Stimulated activated CD4-positive, alpha-beta T cell treated with anti-CD3 and anti-CD28 coated beads, TNF-alpha, amount 100 ng/mL, for 1 hour (primary cell): Measurements from ENCODE around the gene ZFPM1.
"Not testable (repeated sequence)": the region's sequence is repeated elsewhere in the genome, so short reads cannot be mapped to it uniquely, and the experiment has no call there.

Experiments
- DNase-seq, 3 donors: peaks; one replicate each; pipeline ENCODE4 v3.0.0-alpha.2; 2020; ENCODE audit warnings: low read depth in 3 of 3, low spot score in 1 of 3

ZFPM1 gene

DNA sequence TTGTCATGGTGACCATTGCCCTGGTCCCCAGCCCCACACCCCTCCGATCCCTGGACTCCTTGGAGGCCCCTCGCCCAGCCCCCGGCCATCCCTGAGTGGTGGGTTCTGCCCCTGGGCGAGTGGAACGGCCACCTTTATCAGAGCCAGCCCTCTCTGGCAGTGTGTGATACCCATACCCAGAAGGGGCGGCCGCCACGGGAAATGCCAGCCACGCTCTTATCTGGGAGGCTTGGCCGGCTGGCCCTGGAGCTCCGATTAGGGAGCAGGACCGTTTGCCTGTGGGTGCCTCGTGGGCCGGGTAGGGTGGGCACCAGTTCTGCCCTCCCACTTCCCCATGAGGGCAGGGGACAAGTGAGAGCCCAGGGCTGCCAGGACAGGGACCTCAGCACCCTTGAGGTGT, 58.8 kb downstream of the ZFPM1 start:
- no peak for DNase-seq

DNA sequence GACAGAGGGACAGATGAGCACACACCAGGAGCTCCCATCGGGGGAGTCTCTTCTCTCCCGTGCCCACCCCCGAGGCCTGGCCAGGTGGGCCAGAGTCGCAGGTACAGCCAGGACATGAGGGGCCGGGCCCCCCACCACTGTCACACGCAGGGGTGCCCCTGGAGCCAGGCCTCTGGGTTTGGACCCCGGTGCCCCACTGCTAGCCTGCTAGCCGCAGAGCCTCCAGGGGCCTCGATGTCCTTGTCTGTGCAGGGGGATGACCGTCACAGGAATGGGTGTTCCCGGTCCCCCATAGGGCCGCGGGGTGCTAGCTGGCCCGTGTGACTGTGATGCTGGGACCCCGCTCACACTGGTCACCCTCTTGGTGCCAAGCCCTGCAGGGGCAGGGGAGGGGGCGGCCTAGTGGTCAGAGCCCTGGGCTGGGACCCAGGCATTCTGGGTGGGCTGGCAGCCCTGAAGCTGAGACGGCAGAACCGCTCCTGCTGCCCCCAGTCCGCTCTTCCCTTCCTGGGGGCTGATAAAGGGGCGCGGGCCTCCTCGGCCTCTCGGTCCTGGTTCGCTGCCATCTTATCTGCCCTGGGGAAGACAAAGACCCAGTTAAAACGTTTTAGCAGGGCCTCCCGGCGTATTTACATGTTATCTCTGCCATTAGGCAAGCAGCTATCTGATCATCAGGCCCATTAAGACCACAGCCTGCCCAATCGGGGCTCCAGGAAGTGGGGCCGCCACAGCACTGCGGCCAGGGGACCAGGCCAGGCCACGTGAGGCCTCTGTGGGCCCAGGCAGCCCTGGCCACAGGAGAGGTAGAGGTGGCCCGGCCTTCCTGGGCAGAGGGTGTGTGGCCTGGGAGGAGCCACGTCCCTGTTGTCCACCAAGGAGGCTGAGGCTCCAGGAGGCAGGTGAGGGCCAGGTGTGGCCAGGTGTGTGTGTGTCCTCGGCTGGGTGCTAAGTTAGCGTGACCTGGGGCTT, 59.9 kb downstream of the ZFPM1 start:
- no peak for DNase-seq

DNA sequence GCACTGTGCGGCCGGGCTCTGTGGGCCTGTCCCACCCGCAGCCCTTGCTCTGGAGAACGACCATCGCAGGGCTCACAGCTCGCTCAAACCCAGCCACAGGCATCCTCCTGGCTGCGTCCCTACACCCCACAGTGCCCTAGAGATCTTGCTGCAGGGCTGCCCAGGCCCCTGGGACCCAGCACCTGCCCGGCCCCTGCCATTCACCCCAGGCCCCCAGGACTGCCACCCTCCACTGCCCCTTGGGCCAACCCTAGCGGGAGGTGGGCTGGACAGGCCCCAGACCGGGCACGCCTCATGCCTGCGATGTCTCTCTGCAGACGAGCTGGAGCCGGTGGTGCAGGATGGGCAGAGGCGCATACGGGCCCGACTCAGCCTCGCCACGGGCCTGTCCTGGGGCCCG, 61.0 kb downstream of the ZFPM1 start:
- DNase-seq, result no peak

DNA sequence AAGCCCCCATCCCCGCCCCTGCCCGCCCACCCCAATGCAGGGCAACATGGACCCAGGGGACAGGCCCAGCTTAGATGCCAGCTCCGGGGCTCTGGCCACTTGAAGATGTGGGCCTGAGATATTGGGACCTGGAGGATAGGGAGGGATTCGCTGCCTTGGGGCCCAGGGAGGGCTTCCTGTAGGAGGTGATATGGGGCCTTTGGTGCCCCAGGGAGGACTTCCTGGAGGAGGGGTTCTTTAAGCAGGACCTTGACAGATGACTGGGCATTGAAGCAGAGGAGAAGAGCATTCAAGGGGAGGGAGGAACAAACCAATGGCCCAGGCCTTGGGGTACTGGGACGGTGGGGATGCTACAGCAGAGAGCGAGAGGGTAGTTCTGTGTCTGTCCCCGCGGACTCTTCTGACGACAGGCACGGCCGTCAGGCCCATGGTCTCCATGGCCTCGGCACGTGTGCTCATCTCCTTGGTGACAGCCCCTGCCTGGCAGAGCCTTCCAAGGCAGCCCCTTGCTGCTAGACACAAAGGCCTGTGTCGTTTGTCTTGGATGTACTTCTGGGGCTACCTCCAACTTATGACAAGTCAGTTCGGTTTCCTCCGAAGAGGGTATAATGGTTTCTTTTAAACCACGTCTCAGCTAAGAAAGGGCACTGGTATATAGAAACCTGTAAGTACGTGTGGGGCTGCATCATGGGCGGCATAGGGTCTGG, 61.6 kb downstream of the ZFPM1 start:
- DNase-seq, result no peak

DNA sequence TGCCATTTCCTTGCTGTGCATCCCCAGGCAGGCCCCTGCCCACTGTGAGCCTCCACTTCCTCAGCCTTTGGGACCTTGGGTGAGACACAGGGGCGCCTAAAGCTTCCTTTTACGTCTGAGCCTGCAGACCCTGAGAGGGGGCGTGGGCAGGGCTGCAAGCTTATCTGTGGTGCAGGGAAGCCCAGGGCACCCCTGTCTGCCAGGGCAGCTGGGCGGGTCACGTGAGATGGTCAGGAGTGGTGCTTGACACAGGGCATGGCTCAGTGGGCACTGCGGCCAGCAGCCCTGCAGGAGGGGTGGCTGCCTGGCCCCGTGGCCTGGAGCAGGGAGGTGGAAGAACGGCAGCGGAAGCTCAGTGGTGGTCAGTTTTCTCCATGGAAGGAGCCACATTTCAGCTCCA, 62.3 kb downstream of the ZFPM1 start:
- DNase-seq, result no peak

DNA sequence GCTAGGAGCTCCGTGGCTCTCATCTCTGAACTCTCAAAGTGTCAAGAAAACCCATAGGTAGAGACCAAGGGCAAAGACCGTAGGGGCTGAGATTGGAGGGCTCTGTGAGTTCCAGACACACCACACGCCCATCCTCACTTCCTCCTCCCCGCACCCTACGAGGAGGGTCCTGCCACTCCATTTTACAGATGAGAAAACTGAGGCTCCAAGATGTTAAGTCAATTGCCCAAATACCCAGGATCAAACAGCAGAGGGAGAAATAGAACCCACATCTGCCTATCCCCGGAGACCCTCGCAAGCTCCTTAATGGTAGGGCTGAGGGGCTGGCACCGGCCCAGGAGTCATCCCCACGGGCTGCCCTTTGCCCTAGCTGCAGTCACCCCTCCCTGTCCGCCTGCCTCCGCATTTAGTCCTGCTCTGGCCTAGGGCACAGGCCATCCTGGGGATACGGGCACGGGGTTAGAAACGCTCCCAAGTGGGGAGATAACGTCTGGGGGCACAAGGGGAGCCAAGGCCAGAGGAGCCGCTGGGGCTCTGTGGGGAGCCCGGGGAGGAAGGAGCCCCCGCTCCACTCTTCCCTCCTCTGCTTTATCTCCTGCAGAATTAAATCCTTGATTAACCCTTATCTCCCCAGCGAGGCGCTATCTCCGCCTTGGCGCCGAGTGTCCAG, 63.0 kb downstream of the ZFPM1 start:
- DNase-seq, result no peak

DNA sequence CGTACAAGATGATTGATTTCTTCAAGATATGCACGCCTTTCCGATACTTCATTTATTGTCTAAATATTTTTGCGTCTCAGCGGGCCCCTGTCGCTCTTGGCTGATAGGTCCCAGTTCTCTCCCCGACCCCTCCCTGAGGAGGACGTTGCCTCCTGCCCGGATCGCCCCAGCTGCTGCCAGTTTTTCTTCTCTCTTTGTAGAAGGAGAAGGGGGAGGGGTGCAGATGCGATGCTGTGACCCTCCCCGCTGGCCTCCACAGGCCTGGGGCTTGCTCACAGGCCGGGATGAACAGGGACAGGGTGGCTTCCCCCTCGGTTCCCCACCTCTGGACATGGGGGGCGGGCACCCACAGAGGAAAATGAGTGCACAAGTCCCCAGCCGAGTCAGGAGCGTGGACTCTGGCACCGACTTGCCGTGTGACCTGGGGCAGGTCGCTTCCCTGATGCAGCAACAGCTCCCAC, 63.6 kb downstream of the ZFPM1 start:
- DNase-seq, result no peak

DNA sequence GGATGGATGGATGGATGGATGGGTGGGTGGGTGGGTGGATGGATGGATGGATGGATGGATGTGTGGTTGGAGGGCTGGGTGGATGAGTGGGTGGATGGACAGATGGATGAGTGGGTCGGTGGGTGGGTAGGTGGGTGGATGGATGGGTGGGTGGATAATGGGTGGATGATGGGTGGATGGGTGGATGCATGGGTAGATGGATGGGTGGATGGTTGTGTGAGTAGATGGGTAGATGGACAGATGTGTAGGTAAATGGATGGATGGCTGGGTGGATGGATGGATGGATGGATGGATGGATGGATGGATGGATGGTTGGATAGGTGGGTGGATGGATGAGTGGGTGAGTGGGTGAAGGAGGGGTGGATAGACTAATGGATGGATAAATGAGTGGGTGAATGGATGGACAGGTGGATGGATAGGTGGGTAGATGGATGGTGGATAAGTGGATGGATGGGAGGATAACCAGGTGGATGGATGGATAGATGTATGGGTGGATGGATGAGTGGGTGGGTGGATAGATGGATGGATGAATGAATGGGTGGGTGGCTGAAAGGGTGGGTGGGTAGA, 64.2 kb downstream of the ZFPM1 start:
- not testable (repeated sequence) for DNase-seq

DNA sequence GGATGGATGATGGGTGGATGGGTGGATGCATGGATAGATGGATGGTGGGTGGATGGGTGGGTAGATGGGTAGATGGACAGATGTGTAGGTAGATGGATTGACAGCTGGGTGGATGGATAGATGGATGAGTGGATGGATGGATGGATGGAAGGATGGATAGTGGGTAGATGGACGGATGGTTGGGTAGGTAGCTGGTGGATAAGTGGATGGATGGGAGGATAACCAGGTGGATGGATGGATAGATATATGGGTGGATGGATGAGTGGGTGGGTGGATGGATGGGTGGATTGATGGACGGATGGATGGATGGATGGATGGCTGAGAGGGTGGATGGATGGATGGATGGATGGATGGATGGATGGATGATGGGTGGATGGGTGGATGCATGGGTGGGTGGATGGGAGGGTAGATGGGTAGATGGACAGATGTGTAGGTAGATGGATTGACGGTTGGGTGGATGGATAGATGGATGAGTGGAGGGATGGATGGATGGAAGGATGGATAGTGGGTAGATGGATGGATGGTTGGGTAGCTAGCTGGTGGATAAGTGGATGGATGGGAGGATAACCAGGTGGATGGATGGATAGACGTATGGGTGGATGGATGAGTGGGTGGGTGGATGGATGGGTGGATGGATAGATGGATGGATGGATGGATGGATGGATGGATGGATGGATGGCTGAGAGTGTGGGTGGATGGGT, 65.5 kb downstream of the ZFPM1 start:
- not testable (repeated sequence) for DNase-seq

DNA sequence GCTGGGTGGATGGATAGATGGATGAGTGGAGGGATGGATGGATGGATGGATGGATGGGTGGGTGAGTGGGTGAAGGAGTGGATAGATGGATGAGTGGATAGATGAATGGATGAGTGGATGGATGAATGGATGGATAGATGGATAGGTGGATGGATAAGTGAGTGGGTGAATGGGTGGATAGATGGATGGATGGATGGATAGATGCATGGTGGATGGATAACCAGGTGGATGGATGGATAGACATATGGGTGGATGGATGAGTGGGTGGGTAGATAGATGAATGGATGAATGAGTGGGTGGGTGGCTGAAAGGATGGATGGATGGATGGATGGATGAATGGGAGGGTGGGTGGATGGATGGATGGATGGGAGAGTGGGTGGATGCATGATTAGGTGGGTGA, 66.2 kb downstream of the ZFPM1 start:
- DNase-seq, result no peak

DNA sequence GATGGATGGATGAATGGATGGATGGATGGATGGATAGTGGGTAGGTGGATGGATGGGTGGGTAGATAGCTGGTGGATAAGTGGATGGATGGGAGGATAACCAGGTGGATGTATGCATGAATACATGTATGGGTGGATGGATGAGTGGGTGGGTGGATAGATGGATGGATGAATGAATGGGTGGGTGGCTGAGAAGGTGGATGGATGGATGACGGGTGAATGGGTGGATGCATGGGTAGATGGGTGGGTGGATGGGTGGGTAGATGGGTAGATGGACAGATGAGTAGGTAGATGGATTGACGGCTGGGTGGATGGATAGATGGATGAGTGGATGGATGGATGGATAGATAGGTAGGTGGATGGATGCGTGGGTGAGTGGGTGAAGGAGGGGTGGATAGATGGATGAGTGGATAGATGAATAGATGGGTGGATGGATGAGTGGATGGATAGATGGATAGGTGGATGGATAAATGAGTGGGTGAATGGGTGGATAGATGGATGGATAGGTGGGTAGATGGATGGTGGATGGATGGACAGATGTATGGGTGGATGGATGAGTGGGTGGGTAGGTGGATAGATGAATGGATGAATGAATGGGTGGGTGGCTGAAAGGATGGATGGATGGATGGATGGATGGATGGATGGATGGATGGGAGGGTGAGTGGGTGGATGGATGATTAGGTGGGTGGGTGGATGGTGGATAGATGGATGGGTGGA, 67.0 kb downstream of the ZFPM1 start:
- no peak for DNase-seq

DNA sequence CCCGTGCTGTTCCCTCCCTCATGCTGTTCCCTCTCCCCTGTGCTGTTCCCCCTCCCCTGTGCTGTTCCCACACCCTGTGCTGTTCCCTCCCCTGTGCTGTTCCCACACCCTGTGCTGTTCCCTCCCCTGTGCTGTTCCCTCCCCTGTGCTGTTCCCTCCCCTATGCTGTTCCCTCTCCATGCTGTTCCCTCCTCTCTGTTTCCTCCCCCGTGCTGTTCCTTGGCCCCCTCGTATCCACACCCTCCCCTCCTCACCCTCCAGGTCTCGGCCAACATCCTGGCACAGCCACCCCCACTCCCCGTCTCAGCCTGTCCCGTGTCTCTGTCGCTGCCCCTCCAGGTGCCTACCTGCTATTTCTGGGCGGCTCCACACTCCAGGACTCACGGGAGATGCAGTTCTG, 68.6 kb downstream of the ZFPM1 start:
- no peak for DNase-seq

DNA sequence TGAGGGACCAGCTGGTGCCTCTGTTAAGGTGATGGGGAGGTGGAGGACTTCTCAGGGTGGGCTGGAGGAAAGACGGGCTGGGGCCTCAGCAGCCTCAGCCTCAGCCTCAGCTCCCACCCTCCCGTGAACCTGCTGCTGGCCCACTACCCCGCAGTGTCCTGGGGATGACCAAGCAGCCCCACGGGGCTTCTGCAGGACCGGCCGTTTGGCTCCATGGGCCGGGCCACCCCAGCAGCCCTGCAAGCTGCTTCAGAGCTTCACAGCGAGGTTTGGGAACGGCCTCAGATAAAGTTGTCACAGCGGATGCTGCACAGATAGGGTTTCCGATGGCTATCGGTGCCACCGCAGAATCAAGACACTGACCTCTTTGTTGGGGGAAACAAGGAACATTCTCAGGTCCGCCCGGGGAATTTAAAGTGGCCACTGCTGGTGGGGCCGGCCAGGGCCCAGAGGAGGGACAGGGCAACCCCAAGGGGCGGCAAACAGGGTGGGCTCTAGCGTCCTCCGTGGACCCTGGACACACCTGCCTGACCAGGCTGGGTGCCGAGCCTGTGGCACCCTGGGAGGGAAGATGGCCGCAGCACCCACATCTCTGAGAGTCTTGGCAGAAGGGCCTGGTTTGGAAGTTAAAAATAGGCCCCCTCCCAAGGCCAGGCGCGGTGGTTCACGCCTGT, 69.3 kb downstream of the ZFPM1 start:
- DNase-seq, result no peak

DNA sequence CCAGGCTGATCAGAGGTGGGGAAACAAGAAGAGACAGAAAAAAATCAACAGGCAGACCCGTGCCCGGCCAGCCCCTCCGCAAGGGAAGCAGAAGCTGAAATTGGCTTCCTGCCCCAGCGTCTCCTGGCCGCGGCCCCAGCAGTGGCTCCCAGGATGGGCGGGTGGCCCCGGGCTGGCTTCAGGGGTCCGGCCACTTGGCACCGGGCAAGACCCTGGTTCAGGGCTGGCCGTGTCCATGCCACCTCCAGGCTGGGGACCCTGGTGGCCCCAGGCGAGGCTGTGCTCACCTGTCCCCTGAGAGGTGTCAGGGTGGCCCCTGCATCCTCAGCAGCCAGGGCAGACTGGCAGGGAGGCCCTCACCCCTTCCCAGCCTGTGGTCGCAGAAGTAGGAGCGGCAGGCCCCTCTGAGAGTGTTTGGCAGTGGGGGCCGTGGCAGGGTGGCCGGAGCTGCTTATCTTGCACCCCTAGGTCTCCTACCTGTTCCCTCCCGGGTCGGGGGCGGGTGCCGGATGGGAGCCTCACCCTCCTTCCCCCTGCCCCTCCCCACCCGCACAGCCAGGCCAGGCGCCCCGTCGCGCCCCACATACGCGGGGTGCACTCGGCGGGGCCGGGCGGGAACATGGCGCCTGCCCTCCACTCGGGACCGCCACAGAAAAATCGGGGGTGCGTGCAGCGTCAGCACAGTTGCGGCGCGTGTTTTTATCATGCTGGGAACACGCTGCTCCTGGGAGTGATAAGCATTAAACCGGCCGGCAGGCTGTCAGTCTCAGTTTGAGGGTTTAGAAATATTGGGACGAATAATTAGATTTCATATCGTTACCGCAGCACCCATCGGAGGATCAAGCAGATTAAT, 70.5 kb downstream of the ZFPM1 start:
- no peak for DNase-seq

DNA sequence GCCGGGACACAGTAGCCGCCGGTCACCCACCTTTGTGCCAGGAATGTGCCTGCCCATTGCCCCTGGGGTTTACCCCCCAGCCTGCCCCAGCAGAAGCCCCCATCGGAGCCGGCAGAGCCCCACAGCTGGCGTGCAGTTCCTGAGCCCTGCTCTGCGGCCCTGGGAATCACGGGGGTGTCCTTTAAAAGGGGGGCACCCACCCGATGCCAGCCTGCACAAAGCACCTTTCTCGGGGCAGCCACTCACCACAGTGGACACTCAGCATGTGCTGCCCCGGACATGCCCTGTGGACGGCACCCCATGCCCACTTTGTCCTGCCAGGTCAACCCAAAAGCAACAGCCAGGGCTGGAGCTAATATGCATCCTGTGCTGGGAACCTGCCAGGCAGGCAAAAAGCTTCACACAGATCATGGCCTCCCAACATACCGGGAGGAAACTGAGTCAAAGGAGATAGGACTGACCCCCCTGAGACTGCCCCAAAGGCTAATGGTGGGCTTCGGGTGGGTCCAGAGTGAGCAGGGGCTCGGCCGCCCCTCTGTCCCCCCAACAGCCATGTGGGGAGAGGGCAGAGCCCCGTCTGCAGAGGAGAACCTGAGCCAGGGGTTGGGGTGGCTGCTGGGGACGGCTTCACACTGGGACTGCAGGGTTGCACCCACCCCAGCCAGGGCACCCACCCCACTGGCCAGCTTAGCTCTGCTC, 71.3 kb downstream of the ZFPM1 start:
- DNase-seq, result no peak

DNA sequence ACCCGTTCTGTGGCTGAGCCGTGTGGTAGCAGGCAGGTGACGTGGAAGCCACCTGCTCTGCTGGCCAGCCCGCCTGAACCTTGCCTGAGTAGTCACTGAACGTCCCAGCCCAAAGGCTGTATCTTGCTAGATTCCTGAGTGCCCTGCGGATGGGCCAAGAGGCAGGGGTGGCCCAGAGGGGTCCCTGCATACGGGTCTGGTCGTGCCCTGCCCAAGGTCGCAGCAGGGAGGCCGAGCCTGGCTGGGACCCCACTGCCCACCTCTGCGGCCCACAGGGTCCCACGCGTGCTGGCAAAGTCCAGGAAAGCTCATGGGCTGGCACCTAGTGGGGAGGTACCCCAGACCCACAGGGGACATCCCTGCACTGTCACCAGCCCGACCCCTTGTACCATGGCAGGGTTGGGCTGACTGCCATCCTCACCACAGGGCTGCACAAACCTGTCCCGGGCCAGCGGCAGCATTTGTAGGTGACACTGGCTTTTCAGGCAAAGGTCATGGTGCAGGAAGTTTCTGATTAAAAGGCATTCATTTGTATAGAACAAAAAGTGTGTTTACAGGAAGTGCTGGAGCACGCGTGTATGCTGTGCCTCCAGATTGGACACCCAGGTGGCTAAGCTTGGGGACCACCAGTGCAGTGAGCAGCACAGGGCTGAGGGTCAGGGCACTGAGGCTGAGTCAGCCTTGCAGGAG, 72.0 kb downstream of the ZFPM1 start:
- no peak for DNase-seq

DNA sequence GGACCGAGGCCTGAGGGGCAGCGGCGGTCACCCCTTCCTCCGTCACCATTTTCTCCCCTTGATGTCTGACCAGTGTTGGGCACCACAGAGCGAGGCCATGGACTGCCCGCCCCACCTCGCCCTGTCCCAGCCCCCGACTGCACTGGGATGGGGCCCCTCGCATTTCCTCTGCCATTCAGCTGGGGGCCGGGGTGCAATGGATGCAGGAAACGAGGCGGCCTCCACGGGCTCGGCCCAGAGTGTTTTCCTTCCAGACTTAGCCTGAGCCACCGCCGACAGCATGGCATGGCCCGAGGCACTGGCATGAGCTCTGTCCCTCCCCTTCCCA, 72.5 kb downstream of the ZFPM1 start:
- DNase-seq, result no peak
